NK-92 (cell line): ENCODE data around the gene NFE2.

Experiments
- DNase-seq: peaks from one replicate; lab custom pipeline; 2025; ENCODE audit not compliant: unreplicated experiment; lab: John Stamatoyannopoulos, UW

The NFE2 gene

GRCh38 chr12:54253240-54253639 is 47.6 kb downstream of the NFE2 start:
- DNase-seq = no peak

- no peak for DNase-seq
Observed at GRCh38 chr12:54251667-54252284, 49.0 kb downstream of the NFE2 start.

GRCh38 chr12:54249489-54249888 is 51.3 kb downstream of the NFE2 start:
- no peak for DNase-seq

GRCh38 chr12:54246011-54246641 is 54.7 kb downstream of the NFE2 start:
- no peak for DNase-seq
